ENCODE data around the gene STN1.

STN1 gene

GRCh38 chr10:103918053-103918846 lies at the start of gene STN1:
STN1 (minus strand) TSS chr10:103918184; CDS start chr10:103917594, 590 bp downstream.
- peak; percentile 98 for DNase-seq

GRCh38 chr10:103967448-103968071 lies 49.6 kb upstream of the STN1 start:
- peak; percentile 81 for DNase-seq

- peak; percentile 95 for DNase-seq
These were observed 48.9 kb upstream of the STN1 start, which contains the start of gene SLK for GRCh38 chr10:103966671-103967447. SLK (plus strand) TSS chr10:103967140; CDS start chr10:103967746, 606 bp downstream.

- DNase-seq: no peak
These were observed 42.1 kb upstream of the STN1 start for GRCh38 chr10:103960103-103960502.

GRCh38 chr10:103958996-103959395 lies 41.0 kb upstream of the STN1 start:
- DNase-seq: no peak

GRCh38 chr10:103954543-103954942 lies 36.6 kb upstream of the STN1 start:
- DNase-seq: no peak

GRCh38 chr10:103951942-103952341 lies 34.0 kb upstream of the STN1 start:
- peak; percentile 25 for DNase-seq

GRCh38 chr10:103951183-103951582 lies 33.2 kb upstream of the STN1 start:
- no peak for DNase-seq

- DNase-seq: no peak
These were observed 31.7 kb upstream of the STN1 start for GRCh38 chr10:103949728-103950127.

- DNase-seq: no peak
These were observed 30.0 kb upstream of the STN1 start for GRCh38 chr10:103947799-103948516.

GRCh38 chr10:103942866-103943265 lies 24.9 kb upstream of the STN1 start:
- DNase-seq: no peak

GRCh38 chr10:103941801-103942200 lies 23.8 kb upstream of the STN1 start:
- no peak for DNase-seq

- DNase-seq: no peak
These were observed 21.5 kb upstream of the STN1 start for GRCh38 chr10:103939522-103939921.

- DNase-seq: no peak
These were observed 18.0 kb upstream of the STN1 start for GRCh38 chr10:103936022-103936421.

- no peak for DNase-seq
These were observed 16.3 kb upstream of the STN1 start for GRCh38 chr10:103934308-103934707.

GRCh38 chr10:103933557-103934121 lies 15.7 kb upstream of the STN1 start:
- DNase-seq: no peak

- no peak for DNase-seq
These were observed 15.0 kb upstream of the STN1 start for GRCh38 chr10:103932971-103933370.

- no peak for DNase-seq
These were observed 14.3 kb upstream of the STN1 start for GRCh38 chr10:103932271-103932670.

- no peak for DNase-seq
These were observed 13.6 kb upstream of the STN1 start for GRCh38 chr10:103931603-103932002.

- no peak for DNase-seq
These were observed 12.9 kb upstream of the STN1 start for GRCh38 chr10:103930881-103931280.

- no peak for DNase-seq
These were observed 12.5 kb upstream of the STN1 start for GRCh38 chr10:103930449-103930848.

- peak; percentile 76 for DNase-seq
These were observed 11.5 kb upstream of the STN1 start for GRCh38 chr10:103929381-103929921.

Measured in eye (tissue), 1 donor.